Endodermal cell (in vitro differentiated cells): ENCODE data around the gene RCAN1. TPM values are rescaled to one million over a fixed set of nuclear protein-coding genes. Genes with fewer than 3 reads are reported as not detected.
"Not testable (repeated sequence)": the region's sequence is repeated elsewhere in the genome, so short reads cannot be mapped to it uniquely, and the experiment has no call there.

Experiments
- DNase-seq: peaks from one replicate; pipeline ENCODE4 v3.0.0-alpha.2; 2017
- H3K27ac ChIP-seq: 2 replicates; pipeline ENCODE4 v1.5.1; 2013; ENCODE audit warnings: mild to moderate bottlenecking, low read depth, low read length, moderate library complexity
- H3K27me3 ChIP-seq: 2 replicates; pipeline ENCODE4 v1.6.1; 2013; ENCODE audit warnings: mild to moderate bottlenecking, low read length, moderate library complexity; ENCODE audit not compliant: insufficient read depth, control insufficient read depth, poor library complexity, severe bottlenecking
- H3K36me3 ChIP-seq: 2 replicates; pipeline ENCODE4 v1.7.0; 2013; ENCODE audit warnings: mild to moderate bottlenecking, low read length, moderate library complexity; ENCODE audit not compliant: control insufficient read depth, insufficient read depth
- H3K4me1 ChIP-seq: one replicate; pipeline ENCODE4 v1.7.0; 2013; ENCODE audit warnings: low read length; ENCODE audit not compliant: control insufficient read depth, insufficient read depth
- H3K4me3 ChIP-seq: 2 replicates; pipeline ENCODE4 v1.5.1; 2013; ENCODE audit warnings: mild to moderate bottlenecking, low read length, moderate library complexity
- H3K9ac ChIP-seq: 2 replicates; pipeline ENCODE4 v1.6.1; 2013; ENCODE audit warnings: mild to moderate bottlenecking, low read length, moderate library complexity; ENCODE audit not compliant: poor library complexity, severe bottlenecking; ENCODE audit errors: extremely low read depth
- H3K9me3 ChIP-seq: 2 replicates; pipeline ENCODE4 v1.6.1; 2013; ENCODE audit warnings: mild to moderate bottlenecking, low read length, moderate library complexity; ENCODE audit not compliant: control insufficient read depth
- H3K27ac Mint-ChIP-seq: 2 replicates; pipeline ENCODE4 v1.8.0; 2020; ENCODE audit warnings: mixed read lengths
- H3K27me3 Mint-ChIP-seq: 2 replicates; pipeline ENCODE4 v1.8.0; 2021; ENCODE audit warnings: mild to moderate bottlenecking, mixed read lengths; ENCODE audit not compliant: insufficient read depth
- H3K36me3 Mint-ChIP-seq: 2 replicates; pipeline ENCODE4 v1.8.0; 2020; ENCODE audit warnings: low read depth, mixed read lengths
- H3K4me1 Mint-ChIP-seq: 2 replicates; pipeline ENCODE4 v1.8.0; 2020; ENCODE audit warnings: mixed read lengths
- H3K4me3 Mint-ChIP-seq: 2 replicates; pipeline ENCODE4 v1.8.0; 2020; ENCODE audit warnings: mild to moderate bottlenecking, moderate library complexity, mixed read lengths
- H3K9me3 Mint-ChIP-seq: 2 replicates; pipeline ENCODE4 v1.8.0; 2020; ENCODE audit warnings: mild to moderate bottlenecking, mixed read lengths
- WGBS, 2 experiments: methylation state at CpG; one replicate each; pipeline versions ENCODE4 v1.1.5 to v1.1.7; 2013; ENCODE audit warnings: missing lambda C conversion rate in 2 of 2, mixed read lengths in 1 of 2; ENCODE audit not compliant: insufficient coverage in 1 of 2, insufficient read length in 1 of 2; 5-methylcytosine and 5-hydroxymethylcytosine counted together
- total RNA-seq, 2 donors: library from RNA; stranded (reverse); fragmentation: NEBNext Ultra II Directional in 1 of 2; extraction: Animal tissue kit (Norgen Biotek cat#: 25700) in 1 of 2; gene quantifications; 2 replicates in 1 of 2; 3 replicates in 1 of 2; pipeline ENCODE4 v1.2.1, GENCODE V29; 2021
- TF ChIP-seq, protein P1 (sequence below): fragments of 200-600 bp; sonication (generic); conservative IDR thresholded peaks from 2 replicates; pipeline ENCODE4 v1.5.0; 2021; ENCODE audit warnings: antibody characterized with exemption, mild to moderate bottlenecking

Gene RCAN1
- total RNA-seq, 2 donors from 2014 or later: 6.1 to 6.7 TPM

- Mint-ChIP-seq H3K27me3 (no peaks in the 10 kb centered on the region), H3K27ac (no peak overlapping the region), H3K4me1 (no peaks in the 10 kb centered on the region), H3K9me3 (no peaks in the 10 kb centered on the region), H3K4me3 (no peak overlapping the region), H3K36me3 (no peaks in the 10 kb centered on the region)
- H3K27ac ChIP-seq: no peak overlapping the region
- TF ChIP-seq, protein P1, sequence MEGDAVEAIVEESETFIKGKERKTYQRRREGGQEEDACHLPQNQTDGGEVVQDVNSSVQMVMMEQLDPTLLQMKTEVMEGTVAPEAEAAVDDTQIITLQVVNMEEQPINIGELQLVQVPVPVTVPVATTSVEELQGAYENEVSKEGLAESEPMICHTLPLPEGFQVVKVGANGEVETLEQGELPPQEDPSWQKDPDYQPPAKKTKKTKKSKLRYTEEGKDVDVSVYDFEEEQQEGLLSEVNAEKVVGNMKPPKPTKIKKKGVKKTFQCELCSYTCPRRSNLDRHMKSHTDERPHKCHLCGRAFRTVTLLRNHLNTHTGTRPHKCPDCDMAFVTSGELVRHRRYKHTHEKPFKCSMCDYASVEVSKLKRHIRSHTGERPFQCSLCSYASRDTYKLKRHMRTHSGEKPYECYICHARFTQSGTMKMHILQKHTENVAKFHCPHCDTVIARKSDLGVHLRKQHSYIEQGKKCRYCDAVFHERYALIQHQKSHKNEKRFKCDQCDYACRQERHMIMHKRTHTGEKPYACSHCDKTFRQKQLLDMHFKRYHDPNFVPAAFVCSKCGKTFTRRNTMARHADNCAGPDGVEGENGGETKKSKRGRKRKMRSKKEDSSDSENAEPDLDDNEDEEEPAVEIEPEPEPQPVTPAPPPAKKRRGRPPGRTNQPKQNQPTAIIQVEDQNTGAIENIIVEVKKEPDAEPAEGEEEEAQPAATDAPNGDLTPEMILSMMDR: no peak
- no peak overlapping the region for H3K9ac ChIP-seq
- H3K9me3 ChIP-seq: no peaks in the 10 kb centered on the region
- H3K4me3 ChIP-seq: no peak overlapping the region
- no peaks in the 10 kb centered on the region for H3K36me3 ChIP-seq
- no peaks in the 10 kb centered on the region for H3K4me1 ChIP-seq
- no peak for DNase-seq
- WGBS, 2 experiments: 93 to 100% methylated on average over 1 to 4 of the region's 4 CpGs
- no peaks in the 10 kb centered on the region for H3K27me3 ChIP-seq
These were observed 45.4 kb downstream of the RCAN1 start for GRCh38 chr21:34569381-34569979.

DNA sequence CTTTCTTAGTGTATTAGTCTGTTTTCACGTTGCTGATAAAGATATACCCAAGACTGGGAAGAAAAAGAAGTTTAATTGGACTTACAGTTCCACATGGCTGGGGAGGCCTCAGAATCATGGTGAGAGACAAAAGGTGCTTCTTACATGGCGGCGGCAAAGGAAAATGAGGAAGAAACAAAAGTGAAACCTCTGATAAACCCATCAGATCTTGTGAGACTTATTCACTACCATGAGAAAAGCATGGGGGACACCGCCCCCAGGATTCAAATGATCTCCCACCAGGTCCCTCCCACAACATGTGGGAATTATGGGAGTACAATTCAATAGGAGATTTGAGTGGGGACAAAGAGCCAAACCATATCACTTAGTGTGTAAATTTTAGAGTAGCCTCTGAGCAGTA, 46.1 kb downstream of the RCAN1 start:
- not testable (repeated sequence) for H3K9ac ChIP-seq, H3K9me3 Mint-ChIP-seq, H3K36me3 Mint-ChIP-seq, H3K36me3 ChIP-seq, H3K9me3 ChIP-seq, H3K27me3 ChIP-seq, H3K4me1 ChIP-seq, H3K27me3 Mint-ChIP-seq, H3K4me3 ChIP-seq, H3K27ac Mint-ChIP-seq, H3K4me3 Mint-ChIP-seq, H3K27ac ChIP-seq, DNase-seq, H3K4me1 Mint-ChIP-seq
- WGBS, 2 experiments: 94 to 100% methylated on average over 3 to 4 of the region's 4 CpGs

DNA sequence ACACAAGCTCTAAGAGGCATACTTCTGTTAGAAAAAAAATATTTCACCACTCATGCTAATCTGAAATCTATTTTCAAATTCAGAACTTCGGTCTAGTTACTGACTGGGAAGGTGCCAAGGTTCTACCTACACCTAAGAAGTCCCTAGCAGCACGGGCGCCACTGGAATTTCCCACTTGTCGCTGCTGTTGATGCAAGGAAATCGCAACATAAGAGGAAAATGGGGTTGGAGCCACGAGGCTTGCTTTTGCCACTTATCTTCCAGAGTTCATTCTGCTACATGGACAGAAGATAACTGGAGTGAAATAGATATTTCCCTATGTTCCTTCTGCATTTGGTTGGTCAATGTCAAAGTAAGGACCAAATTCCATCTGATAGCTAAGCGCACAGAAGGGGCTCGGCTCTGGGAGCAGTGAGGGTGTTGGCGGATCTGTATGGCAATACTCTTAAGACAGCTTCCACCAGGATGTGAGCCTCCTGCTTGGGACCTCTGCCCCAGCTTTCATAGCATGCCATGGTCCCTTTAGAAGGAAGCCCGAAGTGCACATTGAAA, 47.2 kb downstream of the RCAN1 start:
- Mint-ChIP-seq H3K4me1 (no peaks in the 10 kb centered on the region), H3K4me3 (no peak overlapping the region), H3K27me3 (no peaks in the 10 kb centered on the region), H3K36me3 (no peaks in the 10 kb centered on the region), H3K9me3 (no peaks in the 10 kb centered on the region), H3K27ac (no peak overlapping the region)
- TF ChIP-seq, protein P1: no peak
- no peak overlapping the region for H3K9ac ChIP-seq
- 90 to 94% methylated on average over 8 to 10 of the region's 10 CpGs for WGBS, 2 experiments
- no peak for DNase-seq
- H3K4me3 ChIP-seq: no peak overlapping the region
- H3K27ac ChIP-seq: no peak overlapping the region
- H3K4me1 ChIP-seq: no peaks in the 10 kb centered on the region
- no peaks in the 10 kb centered on the region for H3K9me3 ChIP-seq
- H3K36me3 ChIP-seq: no peaks in the 10 kb centered on the region
- no peaks in the 10 kb centered on the region for H3K27me3 ChIP-seq
